GM10248 (cell line): ENCODE data around the gene CKS2.

Experiments used
- CTCF ChIA-PET: fragments of 300-600 bp; sonication (Branson Sonifier 250); formaldehyde crosslinking; extraction: SDS; loops from one replicate; lab custom pipeline; 2021; ENCODE audit warnings: antibody characterized with exemption; lab: Yijun Ruan, JAX
- POLR2A ChIA-PET: fragments of 350-650 bp; sonication (Branson Sonifier 250); formaldehyde crosslinking; extraction: SDS; loops from one replicate; lab custom pipeline; 2020; ENCODE audit warnings: antibody characterized with exemption; lab: Yijun Ruan, JAX
- DNase-seq: peaks from one replicate; pipeline ENCODE4 v3.0.0; 2012; ENCODE audit errors: extremely low spot score
- CTCF ChIP-seq: IDR thresholded peaks from 2 replicates; pipeline ENCODE4 v1.5.1; 2012; ENCODE audit warnings: mild to moderate bottlenecking, low read depth; ENCODE audit errors: extremely low read depth, missing control alignments, control extremely low read depth

CKS2 gene

GRCh38 chr9:89365532-89365912, 54.5 kb downstream of the CKS2 start:
- no peak for DNase-seq
- POLR2A ChIA-PET = no interaction called here
- no peak for TF ChIP-seq CTCF
- CTCF ChIA-PET = no interaction called here
